GM21367 (cell line): ENCODE results near the gene SELENOS.
"Not testable (repeated sequence)": the region's sequence is repeated elsewhere in the genome, so short reads cannot be mapped to it uniquely, and the experiment has no call there.

Experiments
- ATAC-seq: cut with Tn5 transposase; IDR thresholded peaks from one replicate; pipeline ENCODE4 v1.9.1; 2021; ENCODE audit not compliant: unreplicated experiment

Gene SELENOS

GRCh38 chr15:101310161-101310480, 32.8 kb upstream of the SELENOS start:
- no peak for ATAC-seq

GRCh38 chr15:101309436-101310160, 32.3 kb upstream of the SELENOS start:
- ATAC-seq, result no peak

DNA sequence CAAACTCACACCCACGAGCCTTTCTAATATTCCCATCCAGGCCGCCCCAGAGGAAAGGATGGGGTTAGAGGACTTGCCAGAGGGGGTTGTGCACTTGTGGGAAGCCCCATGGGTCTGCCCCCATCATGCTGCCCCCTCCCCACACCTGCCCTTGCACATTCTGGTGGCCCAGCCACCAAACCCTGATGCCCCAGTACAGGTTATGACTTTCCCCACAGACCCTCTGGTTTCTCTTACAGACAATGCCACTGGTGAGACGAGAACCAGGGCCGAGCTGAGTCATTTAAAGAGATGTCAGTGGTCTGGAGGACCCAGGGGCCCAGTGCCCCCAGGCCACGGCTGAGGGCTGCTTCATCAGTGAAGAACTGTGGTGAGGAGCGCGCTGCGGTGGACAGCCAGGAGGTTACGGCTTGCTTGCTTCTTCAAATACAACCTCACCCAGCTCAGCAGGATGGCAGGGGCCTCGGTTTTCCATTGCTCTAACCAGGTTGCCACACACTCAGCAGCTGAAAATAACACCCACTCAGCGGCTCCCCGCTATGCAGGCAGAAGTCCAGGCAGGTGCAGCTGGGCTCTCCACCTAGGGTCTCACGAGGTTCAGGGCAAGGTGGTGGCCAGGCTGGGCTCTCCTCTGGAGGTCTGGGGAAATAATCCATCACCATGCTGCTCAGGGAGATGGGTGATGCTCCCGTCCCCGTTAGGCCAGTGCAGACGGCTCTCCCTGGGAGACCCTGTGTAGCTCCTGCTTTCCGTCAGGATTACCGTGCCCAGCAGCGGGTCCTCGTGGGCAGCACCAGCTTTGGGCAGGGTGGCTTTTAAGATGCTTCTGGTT, 31.5 kb upstream of the SELENOS start:
- ATAC-seq, result no peak

GRCh38 chr15:101307897-101308603, 30.8 kb upstream of the SELENOS start:
- no peak for ATAC-seq

DNA sequence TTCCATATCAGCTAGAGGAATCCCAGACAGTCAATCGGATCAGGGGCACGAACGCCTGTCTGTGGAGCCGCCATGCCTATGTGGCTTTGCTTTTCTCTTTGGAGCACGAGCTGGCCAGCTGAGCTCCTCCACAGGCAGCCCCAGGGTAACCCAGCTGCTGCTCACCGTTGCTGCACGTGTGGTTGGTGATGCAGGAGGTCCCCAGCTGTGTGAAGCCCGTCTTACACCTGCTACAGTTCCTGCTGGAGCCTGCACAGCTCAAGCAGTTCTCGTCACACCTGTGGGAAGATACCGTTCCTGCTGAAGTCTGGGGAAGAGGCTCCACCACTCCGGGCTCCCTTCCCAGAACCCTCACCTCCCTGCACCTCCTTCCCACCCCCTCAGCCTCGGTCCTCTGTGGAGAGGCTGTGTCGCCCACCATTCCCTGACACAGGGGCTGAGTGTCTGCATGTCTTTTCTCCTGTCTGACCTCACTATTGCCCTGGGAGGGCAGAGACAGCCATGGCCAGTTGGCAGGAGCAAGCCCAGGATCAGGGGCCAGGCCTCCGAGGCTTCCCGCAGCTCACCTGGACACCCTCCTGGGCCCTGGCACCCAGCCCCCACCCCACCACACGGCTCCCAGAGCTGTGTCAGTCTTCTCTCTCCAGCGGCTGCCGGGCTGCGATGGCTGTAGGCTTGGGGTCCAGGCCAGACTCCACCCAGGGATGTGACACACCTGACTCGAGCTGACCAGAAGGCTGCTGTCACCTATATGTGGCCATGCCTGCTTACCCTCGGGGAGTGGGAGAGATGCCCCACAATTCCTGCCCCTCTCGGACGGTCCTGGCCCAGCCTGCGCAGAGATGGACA, 30.0 kb upstream of the SELENOS start:
- no peak for ATAC-seq

GRCh38 chr15:101306341-101307047, 29.2 kb upstream of the SELENOS start:
- ATAC-seq, result no peak

- ATAC-seq, result no peak
Measured at GRCh38 chr15:101305820-101306255, 28.6 kb upstream of the SELENOS start.

- ATAC-seq, result no peak
Measured at GRCh38 chr15:101303408-101303807, 26.1 kb upstream of the SELENOS start.

DNA sequence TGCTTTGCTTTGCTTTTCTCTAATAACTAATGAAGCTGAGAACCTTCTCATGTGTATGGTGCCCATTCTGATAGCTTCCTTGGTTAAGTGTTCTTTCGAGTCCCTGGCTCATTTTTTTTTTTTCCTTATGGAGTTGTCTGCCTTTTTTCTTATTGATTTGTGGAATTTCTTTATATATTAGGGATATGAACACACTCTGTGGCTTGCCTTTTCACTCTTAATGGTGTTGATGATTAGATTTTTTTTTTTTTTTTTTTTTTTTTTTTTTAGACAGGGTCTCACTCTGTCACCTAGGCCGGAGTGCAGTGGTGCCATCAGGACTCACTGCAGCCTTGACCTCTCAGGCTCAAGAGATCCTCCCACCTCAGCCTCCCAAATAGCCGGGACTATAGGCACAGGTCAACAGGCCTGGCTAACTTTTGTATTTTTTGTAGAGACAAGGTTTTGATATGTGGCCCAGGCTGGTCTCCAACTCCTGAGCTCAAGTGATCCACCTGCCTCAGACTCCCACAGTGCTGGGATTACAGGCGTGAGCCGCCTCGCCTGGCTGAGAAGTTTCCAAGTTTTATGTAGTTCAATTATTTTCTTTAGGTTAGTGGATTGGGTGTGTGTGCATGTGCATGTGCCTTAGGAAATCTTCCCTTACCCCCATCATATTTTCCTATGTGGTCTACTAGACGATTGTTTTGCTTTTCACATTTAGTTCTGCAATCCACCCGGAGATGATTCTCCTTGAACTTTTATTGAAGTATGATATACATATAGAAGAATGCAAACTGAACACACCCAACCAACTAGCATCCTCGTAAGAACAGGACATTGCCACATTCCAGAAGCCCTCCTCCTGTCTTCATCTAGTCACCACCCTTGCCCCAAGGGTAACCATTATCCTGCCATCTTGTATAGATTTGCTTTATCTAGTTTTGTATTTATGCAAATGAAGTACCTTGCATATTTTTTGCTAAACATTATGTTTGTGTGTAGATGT, 19.4 kb upstream of the SELENOS start:
- ATAC-seq, result no peak

DNA sequence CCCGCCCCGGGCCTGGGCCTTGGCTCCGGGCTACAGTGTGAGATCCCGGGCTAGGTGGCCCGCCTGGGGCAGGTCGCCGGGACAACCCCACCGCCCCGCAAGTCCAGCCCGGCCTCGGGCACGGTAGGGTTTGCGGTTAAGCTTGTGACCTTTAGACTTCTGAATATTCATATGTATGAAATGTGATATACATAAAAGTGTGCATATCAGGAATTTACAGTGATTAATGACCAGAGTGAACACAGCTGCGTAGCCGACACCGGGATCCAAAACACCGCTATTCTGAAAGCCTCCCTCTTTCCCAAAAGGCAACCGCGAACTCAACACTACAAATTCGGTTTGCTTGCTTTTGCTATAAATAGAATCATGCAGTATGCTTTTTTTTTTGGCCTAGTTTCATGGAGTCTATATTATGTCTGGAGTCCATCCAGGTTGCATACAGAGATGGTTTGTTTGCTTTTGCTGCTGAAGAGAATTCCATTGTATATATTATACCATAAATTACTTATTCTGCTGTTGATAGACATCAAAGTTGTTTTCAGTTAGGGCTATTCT, 18.4 kb upstream of the SELENOS start:
- ATAC-seq, result no peak

- ATAC-seq, result peak; percentile 64
Measured at GRCh38 chr15:101294731-101295606, 17.7 kb upstream of the SELENOS start, which contains the start of gene SNRPA1. TSS of gene SNRPA1 (minus strand) at chr15:101295248. CDS start at chr15:101295178, 70 bp downstream.

GRCh38 chr15:101293122-101293521, 15.8 kb upstream of the SELENOS start:
- ATAC-seq, result no peak

- no peak for ATAC-seq
Measured at GRCh38 chr15:101288905-101289513, 11.7 kb upstream of the SELENOS start.

DNA sequence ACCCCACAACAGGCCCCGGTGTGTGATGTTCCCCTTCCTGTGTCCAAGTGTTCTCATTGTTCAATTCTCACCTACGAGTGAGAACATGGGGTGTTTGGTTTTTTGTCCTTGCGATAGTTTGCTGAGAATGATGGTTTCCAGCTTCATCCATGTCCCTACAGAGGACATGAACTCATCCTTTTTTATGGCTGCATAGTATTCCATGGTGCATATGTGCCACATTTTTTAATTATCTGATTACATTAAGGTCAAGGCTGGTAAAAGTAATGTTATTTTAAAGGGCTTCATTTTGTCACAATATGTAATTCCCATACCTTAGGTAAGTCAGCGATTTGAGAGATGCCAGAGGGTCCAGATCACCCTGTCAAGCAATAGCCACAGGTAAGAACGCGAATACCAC, 10.1 kb upstream of the SELENOS start:
- ATAC-seq, result not testable (repeated sequence)

- no peak for ATAC-seq
Measured at GRCh38 chr15:101286471-101287114, 9.3 kb upstream of the SELENOS start.

DNA sequence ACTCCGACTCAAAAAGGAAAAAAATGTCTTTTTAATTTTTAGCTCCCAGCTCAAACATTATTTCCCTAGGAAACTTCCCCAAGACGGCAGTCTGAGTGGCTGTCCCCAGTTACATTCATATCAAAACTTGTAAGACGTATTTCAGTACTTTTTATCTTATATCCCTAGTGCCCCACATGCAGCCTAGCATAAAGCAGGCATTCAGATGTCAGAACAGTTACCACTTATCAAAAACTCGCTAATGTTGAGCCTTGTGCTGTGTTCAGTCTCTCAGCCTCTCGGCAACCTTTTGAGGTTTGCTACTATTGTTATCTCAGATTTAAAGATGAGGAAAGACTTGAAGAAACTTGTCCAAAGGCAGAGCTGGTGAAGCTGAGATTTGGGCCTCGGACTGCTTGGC, 6.6 kb upstream of the SELENOS start:
- ATAC-seq, result no peak

DNA sequence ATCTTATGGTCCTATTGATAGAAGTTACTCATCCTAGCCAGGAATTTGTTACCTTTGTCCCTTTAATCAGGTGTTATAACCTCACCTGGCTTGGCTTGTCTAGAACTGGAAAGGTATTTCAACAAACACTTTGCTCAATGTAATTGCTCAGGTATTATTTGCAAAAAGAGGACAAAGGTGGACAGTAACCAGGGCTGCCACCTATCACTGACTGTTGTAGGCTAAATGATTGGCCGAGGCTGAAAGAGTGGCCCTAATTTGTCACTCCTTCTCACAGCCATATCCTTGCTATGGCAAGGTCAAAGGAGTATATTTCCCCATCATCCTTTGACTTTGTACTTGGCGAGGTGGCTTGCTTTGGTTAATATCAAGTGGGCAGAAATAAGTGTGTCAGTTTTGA, 2.7 kb upstream of the SELENOS start:
- ATAC-seq, result no peak
